CD4-positive, CD25-positive, alpha-beta regulatory T cell (primary cell): ENCODE data around the gene SNCAIP. TPM values are rescaled to one million over a fixed set of nuclear protein-coding genes. Genes with fewer than 3 reads are reported as not detected.

Source experiments
- ATAC-seq, 2 donors: fragments of 150-1000 bp; cut with Tn5 transposase; one replicate each; pipeline ENCODE4 v1.10.0; 2021; ENCODE audit warnings: low read depth in 2 of 2, moderate number of reproducible peaks in 2 of 2, moderate library complexity in 1 of 2
- DNase-seq, 3 donors: peaks; one replicate each; pipeline versions ENCODE4 v3.0.0 to v3.0.0-alpha.2; 2012 to 2022; ENCODE audit warnings: mixed read lengths in 1 of 3
- H3K27ac ChIP-seq: one replicate; pipeline ENCODE4 v1.7.0; 2013; ENCODE audit warnings: mild to moderate bottlenecking, low read length; ENCODE audit not compliant: insufficient read depth, poor library complexity, severe bottlenecking
- H3K27me3 ChIP-seq: one replicate; pipeline ENCODE4 v1.7.0; 2013; ENCODE audit warnings: low read length; ENCODE audit not compliant: control insufficient read depth, insufficient read depth
- H3K36me3 ChIP-seq: one replicate; pipeline ENCODE4 v1.7.0; 2013; ENCODE audit warnings: mild to moderate bottlenecking, low read length, moderate library complexity; ENCODE audit not compliant: control insufficient read depth, insufficient read depth
- H3K4me1 ChIP-seq: 2 replicates; pipeline ENCODE4 v1.7.0; 2013; ENCODE audit warnings: mild to moderate bottlenecking, low read length; ENCODE audit not compliant: insufficient read depth, control insufficient read depth, poor library complexity, severe bottlenecking
- H3K4me3 ChIP-seq: one replicate; pipeline ENCODE4 v1.7.0; 2013; ENCODE audit warnings: low read depth, mild to moderate bottlenecking, low read length, moderate library complexity
- H3K9me3 ChIP-seq, 2 experiments: 1 replicate in 1 of 2; 2 replicates in 1 of 2; pipeline ENCODE4 v1.7.0; 2013; ENCODE audit warnings: low read length in 2 of 2, mild to moderate bottlenecking in 1 of 2, moderate library complexity in 1 of 2; ENCODE audit not compliant: control insufficient read depth in 2 of 2
- H3K27ac Mint-ChIP-seq, 3 donors: one replicate each; pipeline ENCODE4 v1.8.0; 2020 to 2022; ENCODE audit warnings: mild to moderate bottlenecking in 3 of 3, mixed read lengths in 3 of 3, moderate library complexity in 2 of 3
- H3K27me3 Mint-ChIP-seq: one replicate; pipeline ENCODE4 v1.8.0; 2022; ENCODE audit warnings: mild to moderate bottlenecking, mixed read lengths
- H3K36me3 Mint-ChIP-seq: one replicate; pipeline ENCODE4 v1.8.0; 2020; ENCODE audit warnings: mixed read lengths
- H3K4me1 Mint-ChIP-seq, 4 donors: one replicate each; pipeline ENCODE4 v1.8.0; 2020 to 2022; ENCODE audit warnings: mixed read lengths in 4 of 4, mild to moderate bottlenecking in 1 of 4
- H3K4me3 Mint-ChIP-seq, 4 donors: one replicate each; pipeline ENCODE4 v1.8.0; 2020 to 2022; ENCODE audit warnings: mild to moderate bottlenecking in 4 of 4, mixed read lengths in 4 of 4, moderate library complexity in 3 of 4
- H3K9me3 Mint-ChIP-seq, 7 donors: one replicate each; pipeline ENCODE4 v1.8.0; 2020 to 2022; ENCODE audit warnings: mixed read lengths in 7 of 7, mild to moderate bottlenecking in 3 of 7, moderate library complexity in 2 of 7
- polyA plus RNA-seq, 4 donors: library from polyadenylated mRNA; unstranded; fragments of 300-500 nt; fragmentation: Illumina TruSeq; gene quantifications; one replicate each; pipeline ENCODE4 v1.2.3, GENCODE V29; 2021
- total RNA-seq: library from RNA; stranded (reverse); gene quantifications from one replicate; pipeline ENCODE4 v1.2.3, GENCODE V29; 2022

SNCAIP gene
- total and polyA plus RNA-seq, 5 donors from 2014 or later: not detected

- no peak overlapping the region for H3K27ac ChIP-seq
- ATAC-seq (no peak), DNase-seq (no peak)
- no peak overlapping the region for H3K27ac Mint-ChIP-seq
- H3K4me1 Mint-ChIP-seq: no peaks in the 10 kb centered on the region
- no peaks in the 10 kb centered on the region for H3K36me3 ChIP-seq
- peaks cover 0 to 5% (median 0%) of the 10 kb centered on the region in 7 donors for H3K9me3 Mint-ChIP-seq
- H3K4me1 ChIP-seq: no peaks in the 10 kb centered on the region
- no peaks in the 10 kb centered on the region for H3K27me3 Mint-ChIP-seq
- no peaks in the 10 kb centered on the region for H3K36me3 Mint-ChIP-seq
- no peak overlapping the region for H3K4me3 Mint-ChIP-seq
- H3K4me3 ChIP-seq: no peak overlapping the region
- no peaks in the 10 kb centered on the region for H3K27me3 ChIP-seq
- no peaks in the 10 kb centered on the region for H3K9me3 ChIP-seq
These were observed 51.6 kb downstream of the SNCAIP start for GRCh38 chr5:122363623-122364022.

GRCh38 chr5:122366501-122366900 lies 54.5 kb downstream of the SNCAIP start:
- H3K27me3 ChIP-seq: no peaks in the 10 kb centered on the region
- no peaks in the 10 kb centered on the region for H3K4me1 ChIP-seq
- Mint-ChIP-seq H3K36me3 (no peaks in the 10 kb centered on the region), H3K4me3 (no peak overlapping the region), H3K4me1 (no peaks in the 10 kb centered on the region), H3K9me3 (peaks cover 0 to 5% (median 0%) of the 10 kb centered on the region in 7 donors), H3K27me3 (no peaks in the 10 kb centered on the region), H3K27ac (no peak overlapping the region)
- no peak for ATAC-seq
- no peak overlapping the region for H3K27ac ChIP-seq
- H3K36me3 ChIP-seq: no peaks in the 10 kb centered on the region
- H3K9me3 ChIP-seq: no peaks in the 10 kb centered on the region
- H3K4me3 ChIP-seq: no peak overlapping the region
- DNase-seq: no peak

GRCh38 chr5:122367456-122367855 lies 55.4 kb downstream of the SNCAIP start:
- H3K4me3 Mint-ChIP-seq: no peak overlapping the region
- ATAC-seq (no peak), DNase-seq (no peak)
- H3K36me3 ChIP-seq: no peaks in the 10 kb centered on the region
- no peak overlapping the region for H3K27ac ChIP-seq
- no peak overlapping the region for H3K27ac Mint-ChIP-seq
- H3K36me3 Mint-ChIP-seq: no peaks in the 10 kb centered on the region
- H3K4me3 ChIP-seq: no peak overlapping the region
- no peaks in the 10 kb centered on the region for H3K4me1 ChIP-seq
- H3K9me3 Mint-ChIP-seq: peaks cover 0 to 5% (median 0%) of the 10 kb centered on the region in 7 donors
- H3K27me3 ChIP-seq: no peaks in the 10 kb centered on the region
- H3K4me1 Mint-ChIP-seq: no peaks in the 10 kb centered on the region
- H3K27me3 Mint-ChIP-seq: no peaks in the 10 kb centered on the region
- no peaks in the 10 kb centered on the region for H3K9me3 ChIP-seq

- no peaks in the 10 kb centered on the region for H3K4me1 ChIP-seq
- DNase-seq: no peak
- H3K9me3 ChIP-seq: no peaks in the 10 kb centered on the region
- Mint-ChIP-seq H3K36me3 (no peaks in the 10 kb centered on the region), H3K9me3 (peaks cover 0 to 5% (median 0%) of the 10 kb centered on the region in 7 donors), H3K27ac (no peak overlapping the region), H3K4me3 (no peak overlapping the region), H3K4me1 (no peaks in the 10 kb centered on the region), H3K27me3 (no peaks in the 10 kb centered on the region)
- no peaks in the 10 kb centered on the region for H3K36me3 ChIP-seq
- H3K27ac ChIP-seq: no peak overlapping the region
- no peak overlapping the region for H3K4me3 ChIP-seq
- ATAC-seq: no peak
- H3K27me3 ChIP-seq: no peaks in the 10 kb centered on the region
These were observed 56.6 kb downstream of the SNCAIP start for GRCh38 chr5:122368510-122369251.

GRCh38 chr5:122369253-122369815 lies 57.3 kb downstream of the SNCAIP start:
- no peak overlapping the region for H3K4me3 Mint-ChIP-seq
- H3K27ac Mint-ChIP-seq: no peak overlapping the region
- no peaks in the 10 kb centered on the region for H3K4me1 Mint-ChIP-seq
- Histone ChIP-seq H3K27me3 (no peaks in the 10 kb centered on the region), H3K27ac (no peak overlapping the region), H3K36me3 (no peaks in the 10 kb centered on the region), H3K4me1 (no peaks in the 10 kb centered on the region), H3K4me3 (no peak overlapping the region), H3K9me3 (no peaks in the 10 kb centered on the region)
- H3K27me3 Mint-ChIP-seq: no peaks in the 10 kb centered on the region
- no peak for ATAC-seq
- no peaks in the 10 kb centered on the region for H3K36me3 Mint-ChIP-seq
- H3K9me3 Mint-ChIP-seq: peaks cover 0 to 5% (median 0%) of the 10 kb centered on the region in 7 donors
- DNase-seq: no peak

GRCh38 chr5:122371511-122372151 lies 59.6 kb downstream of the SNCAIP start:
- H3K36me3 Mint-ChIP-seq: no peaks in the 10 kb centered on the region
- H3K27ac Mint-ChIP-seq: no peak overlapping the region
- Histone ChIP-seq H3K4me3 (no peak overlapping the region), H3K27ac (no peak overlapping the region), H3K4me1 (no peaks in the 10 kb centered on the region), H3K27me3 (no peaks in the 10 kb centered on the region), H3K9me3 (no peaks in the 10 kb centered on the region), H3K36me3 (no peaks in the 10 kb centered on the region)
- no peak for DNase-seq
- no peaks in the 10 kb centered on the region for H3K4me1 Mint-ChIP-seq
- no peak for ATAC-seq
- peaks cover 0 to 3% (median 0%) of the 10 kb centered on the region in 7 donors for H3K9me3 Mint-ChIP-seq
- H3K27me3 Mint-ChIP-seq: no peaks in the 10 kb centered on the region
- no peak overlapping the region for H3K4me3 Mint-ChIP-seq

GRCh38 chr5:122374110-122374509 lies 62.1 kb downstream of the SNCAIP start:
- no peak overlapping the region for H3K4me3 Mint-ChIP-seq
- no peaks in the 10 kb centered on the region for H3K4me1 ChIP-seq
- H3K27me3 ChIP-seq: no peaks in the 10 kb centered on the region
- no peaks in the 10 kb centered on the region for H3K9me3 ChIP-seq
- no peak overlapping the region for H3K4me3 ChIP-seq
- no peaks in the 10 kb centered on the region for H3K36me3 Mint-ChIP-seq
- no peak for ATAC-seq
- no peak for DNase-seq
- no peak overlapping the region for H3K27ac ChIP-seq
- H3K9me3 Mint-ChIP-seq: peaks cover 0 to 7% (median 0%) of the 10 kb centered on the region in 7 donors
- H3K27ac Mint-ChIP-seq: no peak overlapping the region
- H3K4me1 Mint-ChIP-seq: no peaks in the 10 kb centered on the region
- H3K27me3 Mint-ChIP-seq: no peaks in the 10 kb centered on the region
- H3K36me3 ChIP-seq: no peaks in the 10 kb centered on the region
